ENCODE data around the gene DHPS. TPM values are rescaled to one million over a fixed set of nuclear protein-coding genes. Genes with fewer than 3 reads are reported as not detected.

DHPS gene
- total and polyA plus RNA-seq, 2 of the 13 experiments (the other 11 are each of a cell fraction or from before 2014, with no cell fraction given), result 43.3 to 84.3 TPM

- no peak for TF ChIP-seq ZNF576 (CRISPR knock-in tag; IDR thresholded peaks at IDR 0.05)
- TF ChIP-seq SP2 (CRISPR knock-in tag; IDR thresholded peaks at IDR 0.05), result no peak
- no peak for TF ChIP-seq ZNF878 (CRISPR knock-in tag; IDR thresholded peaks at IDR 0.05)
- no peak for TF ChIP-seq EEA1 (CRISPR knock-in tag; IDR thresholded peaks at IDR 0.05; ENCODE audit: borderline replicate concordance)
- no peak for TF ChIP-seq MZF1 (CRISPR knock-in tag; IDR thresholded peaks at IDR 0.05; ENCODE audit: borderline replicate concordance)
- TF ChIP-seq ZBTB3 (CRISPR knock-in tag; IDR thresholded peaks at IDR 0.05; ENCODE audit: borderline replicate concordance, low read depth), result no peak
- TF ChIP-seq ATF1 (CRISPR knock-in tag; IDR thresholded peaks at IDR 0.05), result no peak
- no peak for TF ChIP-seq RNF219 (CRISPR knock-in tag; IDR thresholded peaks at IDR 0.05)
- no peak for TF ChIP-seq ELF1 (CRISPR knock-in tag; IDR thresholded peaks at IDR 0.05)
- TF ChIP-seq ZBTB1 (CRISPR knock-in tag; IDR thresholded peaks at IDR 0.05; ENCODE audit: borderline replicate concordance), result no peak
- no peak for TF ChIP-seq XRCC5 (optimal IDR thresholded peaks at IDR 0.05; ENCODE audit: low read length)
- no peak for TF ChIP-seq MED13 (CRISPR knock-in tag; IDR thresholded peaks at IDR 0.05)
- no peak for TF ChIP-seq YY1 (IDR thresholded peaks at IDR 0.05; ENCODE audit: insufficient read depth, insufficient replicate concordance, low read depth, low read length)
- TF ChIP-seq DZIP1 (CRISPR knock-in tag; IDR thresholded peaks at IDR 0.05), result no peak
These were observed 27.0 kb upstream of the DHPS start (continued) for GRCh38 chr19:12708641-12709040.
